ENCODE data around the gene PLCG2.

GRCh38 chr16:81850197-81850944 is 71.3 kb downstream of the PLCG2 start:
- TF ChIP-seq TAF1 (IDR thresholded peaks at IDR 0.05; ENCODE audit: low read depth, low read length) (no peak), CTCF (IDR thresholded peaks at IDR 0.05; ENCODE audit: control extremely low read depth in 1 of 3, insufficient read depth in 1 of 3, low read depth in 1 of 3, low read length in 3 of 3) (no peak), TBP (IDR thresholded peaks at IDR 0.05; ENCODE audit: low read depth, low read length) (no peak), RFX5 (IDR thresholded peaks at IDR 0.05; ENCODE audit: borderline replicate concordance, low read depth, low read length) (no peak), BCL11A (IDR thresholded peaks at IDR 0.05; ENCODE audit: low read depth in 2 of 2, low read length in 2 of 2) (no peak), JUND (IDR thresholded peaks at IDR 0.05; ENCODE audit: low read length) (no peak), TAF7 (optimal IDR thresholded peaks at IDR 0.05; ENCODE audit: borderline replicate concordance, low read depth, low read length) (no peak), RAD21 (IDR thresholded peaks at IDR 0.05 in 1 of 2, conservative IDR thresholded peaks at IDR 0.05 in 1 of 2; ENCODE audit: low read depth in 2 of 2, low read length in 2 of 2) (no peak), MAX (IDR thresholded peaks at IDR 0.05) (no peak), POLR2A (IDR thresholded peaks at IDR 0.05; ENCODE audit: control extremely low read depth in 1 of 2, low read depth in 2 of 2, low read length in 2 of 2) (no peak), CEBPB (IDR thresholded peaks at IDR 0.05; ENCODE audit: low read depth, low read length) (no peak), SP1 (IDR thresholded peaks at IDR 0.05; ENCODE audit: low read depth, low read length) (no peak), EP300 (IDR thresholded peaks at IDR 0.05; ENCODE audit: borderline replicate concordance in 1 of 2, low read depth in 2 of 2, low read length in 2 of 2) (no peak)
